ELF-1 (cell line): Measurements from ENCODE around the gene RPS14.
"Not testable (repeated sequence)": the region's sequence is repeated elsewhere in the genome, so short reads cannot be mapped to it uniquely, and the experiment has no call there.

Experiments used
- DNase-seq: peaks from one replicate; pipeline ENCODE4 v3.0.0-alpha.2; 2016; ENCODE audit warnings: low read depth, low spot score

The RPS14 gene

DNA sequence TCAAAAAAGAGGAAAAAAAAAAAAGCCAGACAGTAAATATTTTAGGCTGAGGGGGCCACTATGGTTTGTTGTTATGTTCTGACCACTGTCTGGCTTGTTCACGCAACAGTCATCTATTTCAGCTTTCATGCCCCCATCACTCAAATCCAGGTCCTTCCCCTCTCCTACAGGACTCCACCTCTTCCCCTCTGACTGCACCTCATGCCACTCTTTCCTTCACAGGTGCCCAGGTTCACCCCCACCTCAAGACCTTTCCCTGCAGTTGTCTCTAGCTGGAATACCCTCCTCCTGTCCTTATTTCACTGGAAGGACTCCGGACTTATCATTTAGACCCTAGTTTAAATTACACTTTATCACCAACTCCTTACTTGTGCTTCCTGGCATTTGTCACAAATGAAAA lies 3.5 kb downstream of the RPS14 start:
- DNase-seq: no peak

DNA sequence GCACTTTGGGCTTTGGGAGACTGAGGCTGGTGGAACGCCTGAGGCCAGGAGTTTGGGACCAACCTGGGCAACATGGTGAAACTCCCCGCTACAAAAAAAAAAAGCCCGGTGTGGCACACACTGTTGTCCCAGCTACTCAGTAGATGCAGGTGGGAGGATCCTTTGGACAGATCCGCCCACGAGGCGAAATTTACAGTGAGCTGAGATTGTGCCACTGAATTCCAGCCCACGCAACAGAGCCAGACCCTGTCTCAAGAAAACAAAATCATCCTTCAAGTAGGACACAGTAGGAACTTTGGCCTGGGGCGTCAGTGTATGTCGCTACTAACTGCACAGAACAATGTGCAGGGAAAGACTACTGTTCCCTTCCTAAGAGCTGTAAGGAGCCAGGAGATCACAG lies 4.8 kb downstream of the RPS14 start:
- no peak for DNase-seq

DNA sequence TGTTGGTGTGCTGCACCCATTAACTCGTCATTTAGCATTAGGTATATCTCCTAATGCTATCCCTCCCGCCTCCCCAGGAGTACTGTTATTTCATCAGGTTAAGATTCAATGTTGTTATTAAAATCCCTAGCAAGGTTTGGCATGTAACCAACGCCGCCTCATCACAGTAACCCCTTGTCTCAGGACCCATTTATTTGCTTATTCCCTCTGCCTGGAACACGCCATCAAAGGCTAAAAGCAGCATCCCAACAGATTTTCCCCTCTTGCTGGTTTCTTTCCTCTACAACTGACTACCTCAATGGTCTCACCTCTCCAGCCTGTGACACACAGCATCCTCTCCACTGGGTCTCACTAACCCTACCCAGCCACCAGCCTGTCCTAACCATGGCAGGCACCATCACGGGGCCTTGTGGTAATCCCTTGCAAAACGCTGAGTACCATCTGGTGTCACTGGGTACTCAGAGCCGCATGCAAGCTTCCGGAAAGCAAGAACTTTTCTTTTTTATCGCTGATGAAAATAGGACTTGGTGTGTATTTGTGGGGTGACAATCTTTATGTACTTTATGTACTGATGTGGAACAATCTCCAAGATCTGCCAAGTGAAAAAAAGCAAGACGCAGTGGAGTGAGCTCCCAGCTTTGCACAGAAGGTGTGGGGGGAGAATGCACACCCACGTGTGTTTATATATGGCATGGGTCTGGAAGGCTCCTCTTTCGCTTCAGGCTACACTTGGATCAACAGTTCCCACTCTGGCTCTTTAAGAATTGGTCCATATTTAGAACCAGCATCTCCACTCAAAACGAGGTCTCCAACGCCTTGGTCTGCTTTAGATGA lies 6.1 kb downstream of the RPS14 start:
- DNase-seq: no peak

DNA sequence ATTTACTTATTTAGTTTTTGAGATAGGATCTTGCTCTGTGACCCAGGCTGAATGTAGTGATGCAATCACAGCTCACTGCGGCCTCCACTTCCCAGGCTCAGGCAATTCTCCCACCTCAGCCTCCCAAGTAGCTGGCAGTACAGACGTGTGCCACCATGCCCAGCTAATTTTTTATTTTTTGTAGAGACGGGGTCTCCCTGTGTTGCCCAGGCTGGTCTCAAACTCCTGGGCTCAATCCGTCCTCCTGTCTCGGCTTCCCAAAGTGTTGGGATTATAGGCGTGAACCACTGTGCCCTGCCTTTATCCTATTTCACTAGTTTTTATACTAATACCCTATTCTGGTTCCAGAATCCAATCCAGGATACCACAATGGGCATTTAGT lies 6.8 kb downstream of the RPS14 start:
- DNase-seq: no peak

DNA sequence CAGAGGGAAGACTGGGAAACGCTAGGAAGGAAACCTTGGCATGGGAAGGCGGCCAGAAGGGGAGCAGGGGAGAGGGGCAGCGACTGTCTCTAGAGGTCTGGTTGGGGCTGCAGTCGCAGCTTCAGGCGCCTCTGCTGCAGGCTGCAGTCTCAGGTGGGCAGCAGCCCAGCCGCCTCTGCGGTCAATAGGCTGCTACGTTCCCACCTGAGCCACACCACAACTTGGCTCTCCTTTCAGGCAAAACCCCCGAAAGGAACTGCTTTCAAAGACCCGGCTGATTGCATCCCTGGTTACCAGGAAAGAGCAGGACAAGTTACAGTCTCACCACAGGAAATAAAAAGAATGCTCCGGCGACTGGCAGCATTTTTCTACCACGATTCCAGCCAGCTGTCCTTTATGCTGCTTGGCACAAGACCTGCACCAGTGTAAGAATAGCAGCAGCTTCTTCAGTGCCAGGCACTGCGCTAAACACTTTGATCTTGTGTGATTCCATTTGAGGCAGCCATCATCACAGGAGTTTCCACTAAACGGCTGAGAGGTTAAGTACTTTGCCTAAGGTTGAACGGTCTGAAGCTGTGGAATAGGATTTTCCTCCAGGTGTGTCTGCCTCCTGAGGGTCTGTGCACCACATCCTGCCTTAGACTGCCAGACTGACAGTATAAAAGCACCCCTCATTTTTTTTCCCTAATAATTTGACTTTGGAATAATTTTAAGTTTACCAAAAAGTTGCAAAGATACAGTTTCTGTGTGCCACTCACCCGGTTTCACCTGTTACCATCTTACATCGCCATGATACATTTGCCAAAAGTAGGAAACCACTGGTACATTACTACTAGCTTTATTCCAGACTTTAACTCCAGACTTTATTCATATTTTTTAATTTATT lies 7.5 kb downstream of the RPS14 start:
- DNase-seq: peak; percentile 65

DNA sequence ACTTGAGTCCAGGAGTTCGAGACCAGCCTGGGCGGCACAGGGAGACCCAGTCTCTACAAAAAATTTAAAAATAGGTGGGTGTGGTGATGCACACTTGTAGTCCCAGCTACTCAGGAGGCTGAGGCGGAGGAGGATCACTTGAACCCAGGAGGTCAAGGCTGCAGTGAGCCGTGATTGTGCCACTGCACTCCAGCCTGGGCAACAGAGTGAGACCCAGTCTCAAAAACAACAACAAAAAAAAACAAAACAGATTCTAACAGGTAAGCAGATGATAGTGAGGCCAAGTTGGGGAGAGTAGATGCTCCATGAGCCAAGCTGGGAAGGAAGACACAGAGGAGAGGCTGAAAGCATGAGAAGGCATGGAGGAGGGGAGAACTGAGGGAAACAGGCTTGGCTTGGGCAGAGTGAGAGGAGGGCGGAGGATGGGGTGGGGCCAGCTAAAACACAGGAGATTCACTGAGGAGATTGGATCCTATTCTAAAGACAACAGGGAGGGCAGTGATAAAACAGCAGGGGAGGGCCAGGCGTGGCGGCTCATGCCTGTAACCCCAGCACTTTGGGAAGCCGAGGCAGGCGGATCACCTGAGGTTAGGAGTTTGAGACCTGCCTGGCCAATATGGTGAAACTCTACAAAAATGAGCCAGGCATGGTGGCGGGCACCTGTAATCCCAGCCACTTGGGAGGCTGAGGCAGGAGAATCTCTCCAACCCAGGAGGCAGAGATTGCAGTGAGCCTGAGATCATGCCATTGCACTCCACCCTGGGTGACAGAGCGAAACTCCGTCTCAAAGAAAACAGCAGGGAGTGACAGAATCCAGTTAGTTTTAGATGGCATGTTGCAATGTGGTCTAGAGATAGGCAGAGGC lies 8.4 kb downstream of the RPS14 start:
- DNase-seq: peak; percentile 81

DNA sequence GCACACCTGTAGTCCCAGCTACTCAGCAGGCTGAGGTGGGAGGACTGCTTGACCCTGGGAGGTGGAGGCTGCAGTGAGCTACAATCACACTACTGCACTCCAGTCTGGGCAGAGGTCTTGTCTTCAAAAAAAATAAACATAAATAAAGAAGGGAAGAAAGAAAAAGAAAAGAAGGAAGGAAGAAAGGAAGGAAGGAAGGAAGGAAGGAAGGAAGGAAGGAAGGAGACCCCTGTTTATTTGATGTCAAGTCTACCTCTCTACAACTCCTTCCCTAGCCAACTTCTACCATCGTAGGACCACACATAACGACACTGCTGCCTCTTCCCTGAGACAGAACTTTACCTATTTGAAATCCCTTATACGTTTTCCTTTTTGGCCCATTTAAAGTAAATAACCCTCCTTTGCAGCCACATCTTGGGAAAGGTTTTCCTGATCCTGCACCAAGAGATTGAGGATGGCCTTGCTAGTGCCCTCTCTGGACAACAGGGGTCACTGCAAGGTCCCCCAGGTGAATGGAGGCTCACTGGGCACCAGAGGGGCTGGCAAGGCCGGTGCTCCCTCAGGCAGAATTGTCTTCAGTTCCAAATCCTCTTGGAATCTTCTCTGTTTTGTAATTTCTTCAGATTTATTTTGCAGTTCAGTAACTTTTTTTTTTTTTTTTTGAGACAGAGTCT lies 10.5 kb downstream of the RPS14 start:
- DNase-seq: peak; percentile 66

DNA sequence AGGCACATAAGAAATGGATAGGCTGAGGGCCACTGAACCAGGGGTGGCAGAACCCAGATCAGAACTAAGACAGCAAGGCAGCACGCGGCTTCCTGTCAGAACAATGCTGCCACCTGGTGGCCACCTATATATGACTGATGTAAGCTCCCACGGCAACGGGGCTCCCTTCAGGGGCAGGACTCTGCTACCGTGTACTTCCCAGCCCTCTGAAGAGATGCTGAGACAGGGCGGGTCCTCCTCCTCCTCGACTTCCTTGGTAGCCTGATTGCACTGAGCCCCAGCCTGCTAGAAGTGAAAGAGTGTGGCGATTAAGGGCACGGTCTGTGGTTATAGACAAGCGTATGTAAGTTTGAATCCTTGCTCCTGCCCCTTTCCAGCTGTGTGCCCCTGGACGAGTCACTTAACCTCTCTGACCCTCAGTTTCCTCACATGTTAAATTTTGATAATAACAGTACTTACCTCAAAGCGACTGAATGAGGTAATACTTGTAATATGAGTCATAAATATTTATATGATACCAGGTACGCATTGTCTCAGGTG lies 13.3 kb downstream of the RPS14 start:
- DNase-seq: peak; percentile 93

DNA sequence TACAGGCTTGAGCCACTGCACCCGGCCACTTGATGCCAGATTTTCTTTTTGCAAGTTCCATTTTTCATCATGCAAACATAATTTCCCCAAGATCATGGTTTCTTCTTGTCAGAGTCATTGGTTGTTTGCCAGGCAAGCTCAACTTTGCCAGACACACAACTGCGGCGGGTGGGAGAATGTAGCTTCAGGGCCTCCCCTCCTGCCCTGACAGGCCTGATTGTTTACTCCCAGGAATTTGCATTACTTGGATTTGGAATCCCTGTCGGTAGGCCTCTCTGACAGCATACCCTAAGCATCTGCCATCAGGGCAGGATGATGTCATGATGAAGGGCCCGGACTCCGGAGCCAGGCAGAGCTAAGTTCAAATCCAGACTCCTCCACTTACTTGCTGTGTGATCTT lies 15.1 kb downstream of the RPS14 start:
- peak; percentile 92 for DNase-seq

DNA sequence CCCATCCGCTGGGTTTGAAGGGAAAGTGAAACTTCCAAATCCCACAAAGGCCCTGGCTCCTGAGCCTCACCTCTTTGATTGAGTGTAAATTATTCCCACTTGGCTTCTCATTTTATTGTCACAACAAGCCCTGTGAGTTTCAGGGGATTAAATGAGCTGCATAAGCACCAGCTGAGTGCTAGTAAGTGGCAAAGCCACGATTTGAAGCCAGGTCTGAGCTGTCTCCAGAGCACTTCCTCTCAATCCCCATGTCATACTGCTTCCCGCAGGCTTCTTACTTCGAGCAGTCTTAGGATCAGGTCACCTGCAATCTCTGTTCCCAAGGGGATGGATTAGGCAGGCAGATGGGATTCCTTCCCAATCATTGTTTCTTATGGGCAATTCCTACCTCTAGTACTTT lies 18.0 kb downstream of the RPS14 start:
- DNase-seq: no peak

DNA sequence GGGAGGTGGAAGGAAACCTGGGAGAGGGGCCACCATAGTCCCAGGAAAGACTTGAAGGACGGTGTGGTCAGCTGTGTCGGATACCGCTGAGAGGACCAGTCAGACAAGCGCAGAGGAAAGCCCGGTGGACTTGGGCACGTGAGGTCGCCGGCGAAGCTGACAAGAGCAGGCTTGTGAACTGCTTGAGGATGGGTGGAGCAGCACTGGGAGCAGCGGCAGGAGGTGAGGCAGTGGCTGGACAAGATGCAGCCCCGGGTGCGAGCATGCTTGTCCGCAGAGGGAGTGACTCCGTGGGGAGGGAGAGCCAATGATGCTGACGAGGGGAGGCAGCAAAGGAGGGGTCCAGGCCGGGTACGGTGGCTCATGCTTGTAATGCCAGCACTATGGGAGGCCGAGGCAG lies 18.5 kb downstream of the RPS14 start:
- no peak for DNase-seq

DNA sequence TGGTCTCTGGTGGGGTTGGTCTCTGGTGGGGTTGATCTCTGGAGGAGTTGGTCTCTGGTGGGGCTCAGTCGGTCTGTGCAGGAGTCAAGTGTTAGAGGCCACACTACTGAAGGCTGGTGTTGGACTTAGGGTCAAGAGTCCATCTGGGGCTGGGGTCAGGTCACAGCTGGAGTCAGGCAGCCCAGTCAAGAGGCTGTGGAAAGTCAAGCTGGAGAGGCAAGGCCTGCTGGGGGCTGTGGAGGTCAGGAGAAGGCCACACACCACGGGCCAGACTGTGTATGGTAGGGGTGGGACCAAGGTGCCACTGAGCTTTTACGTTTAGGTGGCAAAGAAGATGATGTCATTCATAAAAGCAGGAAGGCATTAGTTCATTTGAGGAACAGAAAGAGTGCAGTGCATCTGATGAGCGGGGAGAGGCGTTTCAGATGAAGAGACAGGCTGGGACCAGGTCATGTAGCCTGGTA lies 20.1 kb downstream of the RPS14 start:
- DNase-seq: no peak

DNA sequence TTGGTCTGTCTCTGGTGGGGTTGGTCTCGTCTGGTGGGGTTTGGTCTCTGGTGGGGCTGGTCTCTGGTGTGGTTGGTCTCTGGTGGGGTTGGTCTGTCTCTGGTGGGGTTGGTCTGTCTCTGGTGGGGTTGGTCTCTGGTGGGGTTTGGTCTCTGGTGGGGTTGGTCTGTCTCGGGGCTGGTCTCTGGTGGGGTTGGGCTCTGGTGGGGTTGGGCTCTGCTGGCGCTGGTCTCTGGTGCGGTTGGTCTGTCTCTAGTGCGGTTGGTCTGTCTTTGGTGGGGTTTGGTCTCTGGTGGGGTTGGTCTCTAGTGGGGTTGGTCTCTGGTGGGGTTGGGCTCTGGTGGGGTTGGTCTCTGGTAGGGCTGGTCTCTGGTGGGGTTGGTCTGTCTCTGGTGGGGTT lies 20.6 kb downstream of the RPS14 start:
- no peak for DNase-seq

DNA sequence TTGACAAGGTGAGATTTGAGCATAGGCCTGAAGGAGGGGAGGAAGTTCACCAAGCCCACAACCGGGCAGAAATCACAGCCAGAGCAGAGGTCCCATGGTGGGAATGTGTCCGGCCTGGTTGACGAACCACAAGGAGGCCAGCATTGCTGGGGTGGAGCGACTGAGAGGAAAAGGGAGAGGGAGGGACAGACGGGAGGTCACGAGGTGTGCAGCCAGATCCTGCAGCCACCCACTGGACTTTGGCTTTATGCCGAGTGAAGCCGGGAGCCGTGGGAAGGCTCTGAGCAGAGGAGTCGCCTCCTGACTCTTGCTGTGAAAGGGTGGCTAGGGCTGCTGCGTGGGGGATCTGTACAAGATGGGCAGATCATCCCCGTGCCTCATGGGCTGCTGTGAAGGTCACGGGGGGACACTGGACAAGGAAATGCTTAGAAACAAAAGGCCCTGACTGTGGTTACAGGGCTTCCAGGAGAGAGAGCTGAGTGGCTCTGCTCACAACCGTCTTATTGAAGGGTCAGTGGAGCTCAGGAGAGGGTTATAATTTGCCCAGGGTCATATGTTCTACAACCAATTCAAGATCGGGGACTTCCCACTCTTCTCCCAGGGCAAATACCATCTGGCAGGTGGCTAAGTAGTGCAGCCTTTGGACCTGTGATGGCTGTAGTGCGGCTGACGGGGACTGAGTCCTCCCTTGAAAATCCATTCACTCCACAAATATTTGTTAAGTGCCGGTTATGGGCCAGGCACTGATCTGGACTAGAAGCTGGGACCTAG lies 21.2 kb downstream of the RPS14 start:
- no peak for DNase-seq

DNA sequence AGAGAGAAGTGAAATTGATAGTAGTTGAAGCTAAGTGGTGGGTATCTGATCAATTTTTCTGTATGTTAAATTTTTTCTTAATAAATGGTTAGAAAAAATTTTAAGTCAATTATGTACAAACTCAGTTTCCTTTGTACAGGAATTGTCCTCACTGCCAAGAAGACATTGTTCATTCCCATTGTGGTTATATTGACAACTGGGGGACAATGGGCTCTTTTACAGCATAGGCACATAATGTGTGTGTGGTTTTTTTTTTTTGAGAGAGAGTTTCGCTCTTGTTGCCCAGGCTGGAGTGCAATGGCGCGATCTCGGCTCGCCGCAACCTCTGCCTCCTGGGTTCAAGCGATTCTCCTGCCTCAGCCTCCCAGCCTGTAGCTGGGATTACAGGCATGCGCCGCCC lies 23.4 kb downstream of the RPS14 start:
- not testable (repeated sequence) for DNase-seq

DNA sequence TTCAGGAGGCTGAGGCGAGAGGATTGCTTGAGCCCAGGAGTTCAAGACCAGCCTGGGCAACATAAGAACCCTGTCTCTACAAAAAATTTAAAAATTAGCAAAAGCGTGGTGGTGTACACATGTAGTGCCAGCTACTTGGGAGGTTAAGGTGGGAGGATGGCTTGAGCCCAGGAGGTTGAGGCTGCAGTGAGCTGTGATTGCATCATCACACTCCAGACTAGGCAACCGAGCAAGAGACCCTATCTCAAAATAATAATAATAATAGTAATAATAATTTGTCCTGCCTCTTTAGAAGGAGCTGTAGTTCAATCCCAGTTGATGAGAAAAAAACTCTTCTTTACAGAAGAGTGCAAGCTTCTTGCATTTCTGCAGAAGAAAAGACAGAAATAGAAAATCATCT lies 26.8 kb downstream of the RPS14 start:
- no peak for DNase-seq

DNA sequence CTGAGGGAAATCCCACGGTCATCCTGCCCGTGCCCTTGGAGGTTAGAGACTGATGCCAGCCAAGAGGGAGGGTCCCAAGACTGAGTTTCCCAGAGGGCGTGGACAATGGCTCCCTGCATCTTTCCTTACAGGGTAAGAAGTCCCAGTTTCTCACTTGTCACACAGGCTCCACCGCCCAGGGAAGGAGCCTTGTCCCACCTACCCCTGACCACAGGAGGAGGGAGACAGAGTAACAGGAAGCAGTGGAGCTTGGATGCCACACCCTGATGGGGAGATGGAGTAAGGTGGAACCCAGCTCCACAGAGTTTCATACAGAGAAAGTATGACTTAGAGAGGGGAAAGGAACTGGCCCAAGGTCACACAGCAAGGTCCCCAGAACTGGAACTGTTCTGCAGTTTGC lies 27.5 kb downstream of the RPS14 start:
- DNase-seq: no peak

DNA sequence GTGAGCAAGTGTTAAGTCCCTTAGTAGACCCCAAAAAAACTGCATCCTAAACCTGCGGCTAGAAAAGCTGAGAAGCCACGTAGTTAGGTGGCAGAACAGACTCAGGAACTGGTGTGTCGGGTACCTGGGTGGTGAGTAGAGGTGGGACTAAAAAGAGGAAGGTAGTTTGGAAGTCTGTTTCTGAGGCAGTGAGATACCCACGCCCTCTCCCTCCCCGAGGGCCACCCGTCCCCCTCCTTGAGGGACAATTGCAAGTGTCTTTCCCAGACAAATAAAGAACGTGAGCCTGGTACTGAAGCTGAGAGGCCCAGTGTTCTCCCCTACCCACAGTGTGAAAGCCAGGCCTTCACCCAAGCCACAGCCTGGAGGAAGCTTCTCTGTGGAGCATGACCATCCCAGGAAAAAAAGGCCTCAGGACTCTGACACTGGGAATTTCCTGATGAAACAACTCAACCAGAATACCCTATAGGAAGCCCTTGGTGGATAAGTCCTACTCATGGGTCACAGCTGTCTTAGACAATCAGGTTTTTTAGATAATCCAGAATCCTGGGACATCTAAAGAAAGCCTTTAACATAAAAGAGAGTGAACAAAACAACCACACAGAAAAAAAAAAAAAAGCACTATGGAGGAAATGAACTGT lies 29.8 kb downstream of the RPS14 start:
- DNase-seq: no peak

DNA sequence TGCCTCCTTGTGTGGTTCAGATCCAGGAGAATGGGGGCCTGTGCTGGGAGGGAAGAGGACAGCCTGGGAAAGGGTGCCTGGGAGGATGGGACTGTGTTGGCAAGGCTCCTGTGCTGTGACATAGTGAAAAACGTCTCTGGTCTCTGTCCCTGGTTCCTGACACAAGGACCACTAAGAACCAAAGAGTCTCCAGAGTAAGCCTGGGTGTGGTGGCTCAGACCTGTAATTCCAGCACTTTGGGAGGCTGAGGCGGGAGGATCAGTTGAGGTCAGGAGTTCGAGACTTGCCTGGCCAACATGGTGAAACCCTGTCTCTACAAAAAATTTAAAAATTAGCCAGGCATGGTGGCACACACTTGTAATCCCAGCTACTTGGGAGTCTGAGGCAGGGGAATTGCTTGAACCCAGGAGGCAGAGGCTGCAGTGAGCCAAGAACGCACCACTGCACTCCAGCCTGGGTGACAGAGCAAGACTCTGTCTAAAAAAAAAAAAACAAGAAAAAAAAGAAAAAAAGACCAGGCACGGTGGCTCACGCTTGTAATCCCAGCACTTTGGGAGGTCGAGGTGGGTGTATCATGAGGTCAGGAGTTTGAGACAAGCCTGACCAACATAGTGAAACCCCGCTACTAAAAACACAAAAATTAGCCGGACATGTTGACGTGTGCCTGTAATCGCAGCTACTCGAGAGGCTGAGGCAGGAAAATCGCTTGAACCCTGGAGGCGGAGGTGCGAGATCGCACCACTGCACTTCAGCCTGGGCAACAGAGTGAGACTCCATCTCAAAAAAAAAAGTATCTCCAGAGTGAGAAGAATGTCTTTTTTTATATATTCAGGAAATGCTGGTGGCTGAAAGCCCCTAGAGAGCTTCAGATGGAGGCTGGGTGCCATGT lies 35.4 kb downstream of the RPS14 start:
- DNase-seq: not testable (repeated sequence)
